NCI-H146 treated with DMSO at 0.1 percent for 48 hours (cell line): ENCODE results near the gene OR9K2.
A peak's percentile ranks its signal among the peaks of the same experiment; 100 is the strongest.
"Not testable (repeated sequence)": the region's sequence is repeated elsewhere in the genome, so short reads cannot be mapped to it uniquely, and the experiment has no call there.

Source experiments
- DNase-seq: peaks from one replicate; lab custom pipeline; 2025; ENCODE audit not compliant: unreplicated experiment; lab: John Stamatoyannopoulos, UW

OR9K2 gene, protein sequence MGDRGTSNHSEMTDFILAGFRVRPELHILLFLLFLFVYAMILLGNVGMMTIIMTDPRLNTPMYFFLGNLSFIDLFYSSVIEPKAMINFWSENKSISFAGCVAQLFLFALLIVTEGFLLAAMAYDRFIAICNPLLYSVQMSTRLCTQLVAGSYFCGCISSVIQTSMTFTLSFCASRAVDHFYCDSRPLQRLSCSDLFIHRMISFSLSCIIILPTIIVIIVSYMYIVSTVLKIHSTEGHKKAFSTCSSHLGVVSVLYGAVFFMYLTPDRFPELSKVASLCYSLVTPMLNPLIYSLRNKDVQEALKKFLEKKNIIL

DNA sequence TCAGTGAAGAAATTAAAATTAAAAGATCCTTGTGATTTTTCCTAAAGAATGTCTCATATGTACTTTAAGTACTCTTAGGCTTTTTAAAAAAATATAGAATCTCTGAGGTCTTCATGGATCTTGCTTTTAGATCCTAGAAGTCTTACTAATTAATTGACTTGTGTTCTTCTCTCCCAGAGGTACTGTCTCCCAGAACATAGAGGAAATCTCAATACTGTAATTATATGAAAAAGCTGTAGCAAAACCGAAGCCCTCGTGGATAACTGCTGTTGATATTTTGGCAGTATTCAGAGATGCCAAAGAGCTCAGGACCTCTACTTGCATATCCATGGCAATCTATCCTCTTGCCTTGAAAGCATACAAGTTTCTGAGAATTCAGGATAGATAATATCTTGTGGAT lies at the start of gene OR9K2:
OR9K2 (plus strand) TSS at position 301 of the 400 bp plus-strand sequence. CDS start 3,429 bp downstream, outside the sequence.
- no peak for DNase-seq

DNA sequence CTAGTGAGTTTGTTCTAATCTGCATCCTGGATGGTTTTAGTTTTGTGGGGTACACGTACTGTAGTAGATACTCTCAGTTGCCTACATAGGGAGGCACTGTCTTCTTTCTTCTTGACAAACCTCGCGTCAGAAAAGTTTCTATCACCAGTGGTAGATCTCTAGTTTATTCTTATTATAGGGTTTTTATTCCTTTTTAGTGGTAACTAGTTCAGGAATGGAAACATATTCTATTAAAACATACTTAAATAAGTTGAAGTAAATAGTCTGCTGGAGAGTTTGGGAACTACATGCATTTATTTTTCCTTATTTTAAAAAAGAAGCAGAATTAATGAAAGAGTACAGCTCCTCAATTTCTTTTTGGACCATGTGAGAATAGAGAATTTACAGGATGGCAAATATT lies 33.6 kb upstream of the OR9K2 start:
- no peak for DNase-seq

DNA sequence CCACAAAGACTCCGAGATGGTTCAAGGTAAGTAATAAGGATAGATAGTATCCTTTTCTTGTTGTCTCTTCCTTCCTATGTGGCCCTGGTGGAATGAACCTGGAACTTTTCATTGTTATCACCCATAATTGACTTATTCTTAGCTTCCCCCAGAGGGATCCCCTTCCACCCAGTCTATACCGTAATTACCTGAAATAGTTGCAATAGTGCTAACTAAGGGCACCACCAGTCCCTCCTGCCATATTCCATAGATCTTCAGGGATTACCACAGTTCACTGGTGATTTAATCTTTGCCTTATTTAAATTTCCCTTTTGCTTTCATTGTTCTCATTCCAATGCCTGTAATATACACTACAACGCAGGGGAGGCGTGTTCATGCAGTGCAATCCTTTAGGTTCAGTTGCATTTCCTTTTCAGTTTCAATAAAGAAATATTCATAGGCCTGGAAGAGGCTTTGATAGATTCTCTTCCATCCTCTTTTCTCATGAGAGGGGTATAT lies 13.8 kb upstream of the OR9K2 start:
- no peak for DNase-seq

DNA sequence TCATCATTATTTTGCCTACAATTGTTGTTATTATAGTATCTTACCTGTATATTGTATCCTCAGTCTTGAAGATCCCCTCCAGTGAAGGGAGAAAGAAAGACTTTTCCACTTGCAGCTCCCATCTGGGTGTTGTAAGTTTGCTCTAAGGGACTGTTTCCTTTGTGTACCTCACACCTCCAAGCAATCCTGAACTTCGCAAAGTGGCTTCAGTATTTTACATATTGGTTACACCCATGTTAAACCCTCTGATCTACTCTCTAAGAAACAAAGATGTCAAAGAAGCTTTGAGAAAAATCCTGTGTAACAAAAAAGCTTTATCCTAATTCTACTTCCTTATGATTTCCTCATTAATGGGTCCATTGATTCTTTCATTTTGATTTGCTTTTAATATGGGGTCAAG lies 10.1 kb upstream of the OR9K2 start:
- no peak for DNase-seq

DNA sequence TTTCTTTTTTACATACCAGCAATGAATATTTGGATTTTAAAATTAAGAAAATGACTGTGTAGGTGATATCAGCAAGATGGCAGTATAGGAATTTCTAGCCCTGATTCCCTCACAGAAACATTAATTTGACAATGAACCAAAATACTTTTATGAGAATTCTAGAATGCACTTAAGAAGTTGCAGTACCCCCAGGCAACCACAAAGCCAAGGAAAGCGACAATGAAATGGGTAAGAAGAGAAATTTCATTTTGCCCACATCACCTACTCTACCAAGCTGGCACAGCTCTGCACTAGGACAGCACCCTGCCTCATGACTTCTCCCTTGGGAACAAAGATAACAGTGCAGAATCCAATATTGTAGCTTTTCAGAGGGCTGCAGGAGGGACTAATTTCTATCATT lies 6.6 kb downstream of the OR9K2 start:
- no peak for DNase-seq

DNA sequence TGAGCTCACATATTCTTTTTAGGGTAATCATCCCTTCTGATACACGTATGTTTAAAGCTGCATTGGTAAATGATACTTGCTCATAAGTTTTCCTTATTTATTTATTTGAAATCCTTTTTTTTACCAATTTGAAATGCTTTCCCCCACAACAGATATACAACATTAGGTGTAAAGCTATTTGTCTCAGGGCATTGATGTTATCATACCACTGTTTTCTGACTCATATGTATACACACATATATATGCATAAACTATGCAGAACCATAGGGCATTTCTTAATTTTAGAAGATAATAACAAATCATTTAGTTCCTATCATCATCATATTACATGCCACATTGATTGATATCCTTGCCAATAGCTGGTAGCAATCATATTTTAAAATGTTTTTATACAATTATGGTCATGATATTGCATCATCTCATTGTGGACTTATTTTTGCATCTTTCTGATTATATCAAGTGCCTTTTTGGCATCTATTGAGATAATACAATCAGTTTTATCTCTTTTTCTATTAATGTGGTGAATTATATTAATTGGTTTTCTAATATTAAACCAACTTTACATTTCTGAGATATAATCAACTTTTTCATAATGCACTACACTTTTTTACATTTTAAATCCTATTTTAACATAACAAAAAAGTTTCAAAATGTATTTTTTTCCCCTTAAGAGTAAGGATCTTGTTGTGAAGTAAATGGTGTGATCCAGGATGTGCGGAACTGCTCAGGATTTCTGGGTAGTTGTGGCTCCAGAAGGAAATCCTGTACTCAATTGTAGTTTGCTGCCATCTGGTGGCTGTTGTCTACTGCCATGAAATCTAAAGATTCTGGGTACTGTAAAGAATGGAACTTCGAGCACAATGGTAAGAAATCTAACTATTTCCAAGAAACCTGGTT lies 16.7 kb downstream of the OR9K2 start:
- DNase-seq = peak; percentile 9

DNA sequence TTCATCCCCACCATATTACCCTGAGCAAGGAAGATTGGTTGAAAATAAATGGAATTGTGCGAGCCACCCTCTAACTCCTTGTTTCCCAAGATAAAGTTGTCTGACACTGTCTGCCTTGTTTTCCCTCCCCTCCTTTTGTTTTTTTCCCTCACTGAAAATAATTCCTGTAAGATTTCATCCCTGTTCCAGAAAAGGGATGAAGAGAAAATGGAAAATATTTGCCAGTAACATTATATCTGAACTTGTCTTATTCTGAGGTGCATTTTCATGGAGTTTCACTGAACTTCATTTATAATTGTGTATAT lies 17.3 kb downstream of the OR9K2 start:
- DNase-seq = no peak

DNA sequence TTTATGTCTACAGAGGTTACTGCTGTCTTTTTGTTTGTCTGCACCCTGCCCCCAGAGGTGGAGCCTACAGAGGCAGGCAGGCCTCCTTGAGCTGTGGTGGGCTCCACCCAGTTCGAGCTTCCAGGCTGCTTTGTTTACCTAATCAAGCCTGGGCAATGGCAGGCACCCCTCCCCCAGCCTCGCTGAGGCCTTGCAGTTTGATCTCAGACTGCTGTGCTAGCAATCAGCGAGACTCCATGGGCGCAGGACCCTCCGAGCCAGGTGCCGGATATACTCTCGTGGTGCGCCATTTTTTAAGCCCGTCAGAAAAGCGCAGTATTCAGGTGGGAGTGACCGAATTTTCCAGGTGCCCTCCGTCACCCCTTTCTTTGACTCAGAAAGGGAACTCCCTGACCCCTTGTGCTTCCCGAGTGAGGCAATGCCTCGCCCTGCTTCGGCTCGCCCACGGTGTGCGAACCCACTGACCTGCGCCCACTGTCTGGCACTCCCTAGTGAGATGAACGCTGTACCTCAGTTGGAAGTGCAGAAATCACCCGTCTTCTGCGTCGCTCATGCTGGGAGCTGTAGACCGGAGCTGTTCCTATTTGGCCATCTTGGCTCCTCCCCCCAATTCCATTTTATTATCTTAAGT lies 40.9 kb downstream of the OR9K2 start:
- not testable (repeated sequence) for DNase-seq

DNA sequence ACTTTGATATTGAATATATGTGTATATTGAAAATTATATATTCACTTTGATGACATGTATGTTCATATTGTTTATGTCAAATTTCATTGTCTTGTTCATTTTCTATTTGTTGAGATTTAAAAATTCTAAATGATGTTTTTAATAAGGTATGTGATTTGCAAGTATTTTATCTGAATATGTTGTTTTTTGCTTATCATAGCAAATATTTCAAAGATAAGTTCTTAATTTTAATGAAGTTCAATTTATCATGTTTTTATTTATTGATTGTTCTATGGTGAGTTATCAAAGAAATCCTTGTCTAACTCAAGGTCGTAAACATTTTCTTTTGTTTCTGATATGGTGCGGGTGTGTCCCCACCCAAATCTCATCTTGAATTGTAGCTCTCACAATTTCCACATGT lies 45.2 kb downstream of the OR9K2 start:
- DNase-seq = no peak

DNA sequence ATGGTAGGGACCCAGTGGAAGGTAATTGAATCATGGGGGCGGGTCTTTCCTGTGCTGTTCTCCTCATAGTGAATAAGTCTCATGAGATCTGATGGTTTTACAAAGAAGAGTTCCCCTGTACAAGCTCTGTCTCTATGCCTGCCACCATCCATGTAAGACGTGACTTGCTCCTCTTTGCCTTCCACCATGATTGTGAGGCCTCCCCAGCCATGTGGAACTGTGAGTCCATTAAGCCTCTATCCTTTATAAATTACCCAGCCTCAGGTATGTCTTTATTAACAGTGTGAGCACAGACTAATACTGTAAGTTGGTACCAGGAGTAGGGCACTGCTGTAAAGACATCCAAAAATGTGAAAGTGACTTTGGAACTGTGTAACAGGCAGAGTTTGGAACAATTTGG lies 45.6 kb downstream of the OR9K2 start:
- DNase-seq = not testable (repeated sequence)

DNA sequence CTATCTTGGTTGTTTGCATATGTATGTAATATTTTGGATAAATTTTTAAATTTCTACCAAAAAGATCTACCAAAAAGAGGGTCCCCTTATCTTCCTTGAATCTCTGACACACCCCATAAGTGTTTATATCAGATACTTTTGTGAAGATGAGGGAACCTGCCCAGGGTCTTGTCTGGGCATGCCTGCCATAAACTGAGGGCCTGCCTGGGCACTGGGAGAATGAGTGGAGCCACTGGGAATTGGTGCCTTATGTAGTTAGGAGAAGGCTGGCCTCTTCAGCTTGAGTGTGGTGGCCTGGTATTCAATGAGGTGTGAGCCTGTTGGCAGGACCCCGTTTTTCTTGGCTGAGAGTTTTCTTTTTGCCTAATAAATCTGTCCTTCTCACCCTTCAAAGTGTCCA lies 46.5 kb downstream of the OR9K2 start:
- DNase-seq = no peak

DNA sequence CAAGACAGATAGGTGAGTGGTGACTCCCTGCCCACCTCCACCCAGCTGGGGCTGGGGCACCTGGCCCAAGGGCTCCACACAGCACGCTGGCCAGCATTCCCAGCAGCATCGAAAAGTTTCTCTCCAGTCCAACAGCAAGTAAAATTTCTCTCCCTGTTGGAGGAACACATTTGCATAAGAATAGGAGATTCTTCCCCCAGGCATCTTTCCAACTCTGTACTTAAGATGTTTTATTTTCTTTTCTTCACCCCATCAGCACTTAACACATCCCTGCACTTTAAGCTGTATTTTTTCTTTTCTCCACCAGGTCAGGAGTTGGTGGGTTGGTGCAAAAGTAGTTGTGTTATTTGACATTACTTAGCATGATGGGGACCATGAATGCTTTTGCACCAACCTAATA lies 47.2 kb downstream of the OR9K2 start:
- DNase-seq = no peak
